ENCODE measurements around the gene FERMT1. TPM values are rescaled to one million over a fixed set of nuclear protein-coding genes. Genes with fewer than 3 reads are reported as not detected.
"Not testable (repeated sequence)": the region's sequence is repeated elsewhere in the genome, so short reads cannot be mapped to it uniquely, and the experiment has no call there.

FERMT1 gene
- total and polyA plus RNA-seq, 2 donors (not counting 1 experiment from before 2014, with no cell fraction given) = not detected

GRCh38 chr20:6055981-6056569 lies 66.8 kb downstream of the FERMT1 start:
- no peak overlapping the region for H3K4me3 Mint-ChIP-seq
- Histone ChIP-seq H3K9ac (ENCODE audit: low read length) (no peak overlapping the region), H3K79me2 (ENCODE audit: control insufficient read depth, insufficient read depth, low read length) (no peaks in the 10 kb centered on the region), H4K20me1 (ENCODE audit: control insufficient read depth, insufficient read depth, low read length, poor library complexity, severe bottlenecking) (no peaks in the 10 kb centered on the region), H3K27me3 (replicated peaks in 1 of 4; ENCODE audit: control extremely low read depth in 1 of 4, control insufficient read depth in 3 of 4, insufficient read depth in 4 of 4, low read length in 3 of 4) (peaks cover 0 to 42% (median 7%) of the 10 kb centered on the region in 4 experiments), H3K4me2 (replicated peaks; ENCODE audit: low read depth, low read length, poor library complexity, severe bottlenecking) (no peak overlapping the region), H3K36me3 (replicated peaks in 1 of 2; ENCODE audit: control extremely low read depth in 1 of 2, control insufficient read depth in 1 of 2, extremely low read depth in 1 of 2, insufficient read depth in 2 of 2, low read length in 1 of 2) (no peaks in the 10 kb centered on the region), H2AFZ (ENCODE audit: insufficient read depth, low read depth, low read length, poor library complexity, severe bottlenecking) (no peak overlapping the region), H3K4me3 (ENCODE audit: control extremely low read depth in 1 of 5, extremely low read depth in 1 of 5, insufficient read depth in 1 of 5, low read depth in 2 of 5, low read length in 4 of 5) (no peak overlapping the region), H3K27ac (ENCODE audit: low read length in 2 of 2) (no peak overlapping the region), H3K9me3 (ENCODE audit: control extremely low read depth in 1 of 3, control insufficient read depth in 2 of 3, insufficient read depth in 1 of 3, low read length in 2 of 3) (no peaks in the 10 kb centered on the region), H3K4me1 (ENCODE audit: control insufficient read depth in 2 of 2, insufficient read depth in 2 of 2, low read length in 2 of 2) (peaks cover 5 to 10% of the 10 kb centered on the region in 2 donors)
- TF ChIP-seq EZH2 (IDR thresholded peaks at IDR 0.05; ENCODE audit: borderline replicate concordance, insufficient read depth, low read depth, low read length, poor library complexity, severe bottlenecking) (no peak), CTCF (IDR thresholded peaks at IDR 0.05) (no peak)
- ATAC-seq (ENCODE audit: low read depth) (no peak), DNase-seq (no peak)
- ChIA-PET CTCF (no interaction called here), POLR2A (no interaction called here)
- 94% methylated on average over 9 of the region's 9 CpGs for WGBS (ENCODE audit: insufficient coverage)
- H3K9me3 Mint-ChIP-seq (ENCODE audit: insufficient read depth) = no peaks in the 10 kb centered on the region
- H3K4me1 Mint-ChIP-seq = peaks cover 4% of the 10 kb centered on the region
- peaks cover 43% of the 10 kb centered on the region for H3K27me3 Mint-ChIP-seq
- no peak overlapping the region for H3K27ac Mint-ChIP-seq
- intact Hi-C loops (cut with micrococcal nuclease) = no loop called here

GRCh38 chr20:6055161-6055783 lies 67.6 kb downstream of the FERMT1 start:
- no peaks in the 10 kb centered on the region for H3K36me3 ChIP-seq (replicated peaks in 1 of 2; ENCODE audit: control extremely low read depth in 1 of 2, control insufficient read depth in 1 of 2, extremely low read depth in 1 of 2, insufficient read depth in 2 of 2, low read length in 1 of 2)
- no peak overlapping the region for H2AFZ ChIP-seq (ENCODE audit: insufficient read depth, low read depth, low read length, poor library complexity, severe bottlenecking)
- H4K20me1 ChIP-seq (ENCODE audit: control insufficient read depth, insufficient read depth, low read length, poor library complexity, severe bottlenecking) = no peaks in the 10 kb centered on the region
- H3K79me2 ChIP-seq (ENCODE audit: control insufficient read depth, insufficient read depth, low read length) = no peaks in the 10 kb centered on the region
- no peak for ATAC-seq (ENCODE audit: low read depth)
- DNase-seq = no peak
- no peaks in the 10 kb centered on the region for H3K9me3 ChIP-seq (ENCODE audit: control extremely low read depth in 1 of 3, control insufficient read depth in 2 of 3, insufficient read depth in 1 of 3, low read length in 2 of 3)
- H3K9me3 Mint-ChIP-seq (ENCODE audit: insufficient read depth) = no peaks in the 10 kb centered on the region
- no peak overlapping the region for H3K4me2 ChIP-seq (replicated peaks; ENCODE audit: low read depth, low read length, poor library complexity, severe bottlenecking)
- H3K27me3 ChIP-seq (replicated peaks in 1 of 4; ENCODE audit: control extremely low read depth in 1 of 4, control insufficient read depth in 3 of 4, insufficient read depth in 4 of 4, low read length in 3 of 4) = peaks cover 0 to 47% (median 8%) of the 10 kb centered on the region in 4 experiments
- no peak overlapping the region for H3K4me3 Mint-ChIP-seq
- H3K27ac ChIP-seq (ENCODE audit: low read length in 2 of 2) = no peak overlapping the region
- peaks cover 48% of the 10 kb centered on the region for H3K27me3 Mint-ChIP-seq
- H3K4me1 Mint-ChIP-seq = peaks cover 4% of the 10 kb centered on the region
- WGBS (ENCODE audit: insufficient coverage) = 82% methylated on average over 5 of the region's 10 CpGs
- POLR2A ChIA-PET = no interaction called here
- intact Hi-C loops (cut with micrococcal nuclease) = no loop called here
- no peak overlapping the region for H3K27ac Mint-ChIP-seq
- peaks cover 5 to 10% of the 10 kb centered on the region in 2 donors for H3K4me1 ChIP-seq (ENCODE audit: control insufficient read depth in 2 of 2, insufficient read depth in 2 of 2, low read length in 2 of 2)
- H3K4me3 ChIP-seq (ENCODE audit: control extremely low read depth in 1 of 5, extremely low read depth in 1 of 5, insufficient read depth in 1 of 5, low read depth in 2 of 5, low read length in 4 of 5) = no peak overlapping the region
- TF ChIP-seq EZH2 (IDR thresholded peaks at IDR 0.05; ENCODE audit: borderline replicate concordance, insufficient read depth, low read depth, low read length, poor library complexity, severe bottlenecking) (no peak), CTCF (IDR thresholded peaks at IDR 0.05) (no peak)
- CTCF ChIA-PET = no interaction called here
- no peak overlapping the region for H3K9ac ChIP-seq (ENCODE audit: low read length)

- Histone ChIP-seq H3K4me1 (ENCODE audit: control insufficient read depth in 2 of 2, insufficient read depth in 2 of 2, low read length in 2 of 2) (peaks cover 5 to 10% of the 10 kb centered on the region in 2 donors), H3K27me3 (replicated peaks in 1 of 4; ENCODE audit: control extremely low read depth in 1 of 4, control insufficient read depth in 3 of 4, insufficient read depth in 4 of 4, low read length in 3 of 4) (peaks cover 0 to 46% (median 8%) of the 10 kb centered on the region in 4 experiments)
- CTCF ChIA-PET; H3K9me3 Mint-ChIP-seq (ENCODE audit: insufficient read depth); H3K4me3 Mint-ChIP-seq; H3K27ac Mint-ChIP-seq; H3K27ac ChIP-seq (ENCODE audit: low read length in 2 of 2); H3K4me2 ChIP-seq (replicated peaks; ENCODE audit: low read depth, low read length, poor library complexity, severe bottlenecking); intact Hi-C loops (cut with micrococcal nuclease); H2AFZ ChIP-seq (ENCODE audit: insufficient read depth, low read depth, low read length, poor library complexity, severe bottlenecking); ATAC-seq (ENCODE audit: low read depth); DNase-seq; POLR2A ChIA-PET; H3K4me3 ChIP-seq (ENCODE audit: control extremely low read depth in 1 of 5, extremely low read depth in 1 of 5, insufficient read depth in 1 of 5, low read depth in 2 of 5, low read length in 4 of 5); H3K9ac ChIP-seq (ENCODE audit: low read length); H3K36me3 ChIP-seq (replicated peaks in 1 of 2; ENCODE audit: control extremely low read depth in 1 of 2, control insufficient read depth in 1 of 2, extremely low read depth in 1 of 2, insufficient read depth in 2 of 2, low read length in 1 of 2); H4K20me1 ChIP-seq (ENCODE audit: control insufficient read depth, insufficient read depth, low read length, poor library complexity, severe bottlenecking); H3K9me3 ChIP-seq (ENCODE audit: control extremely low read depth in 1 of 3, control insufficient read depth in 2 of 3, insufficient read depth in 1 of 3, low read length in 2 of 3); H3K4me1 Mint-ChIP-seq; H3K79me2 ChIP-seq (ENCODE audit: control insufficient read depth, insufficient read depth, low read length): not testable (repeated sequence)
- H3K27me3 Mint-ChIP-seq = peaks cover 47% of the 10 kb centered on the region
- 95% methylated on average over 3 of the region's 4 CpGs for WGBS (ENCODE audit: insufficient coverage)
These were observed 68.2 kb downstream of the FERMT1 start for GRCh38 chr20:6054689-6055051.

Measured in B cell (primary cell).